HG02798 (cell line): ENCODE measurements around the gene ZXDA.

Source experiments
- ATAC-seq: cut with Tn5 transposase; IDR thresholded peaks from one replicate; pipeline ENCODE4 v1.9.1; 2021; ENCODE audit warnings: mild to moderate bottlenecking; ENCODE audit not compliant: unreplicated experiment, poor library complexity

Gene ZXDA

DNA sequence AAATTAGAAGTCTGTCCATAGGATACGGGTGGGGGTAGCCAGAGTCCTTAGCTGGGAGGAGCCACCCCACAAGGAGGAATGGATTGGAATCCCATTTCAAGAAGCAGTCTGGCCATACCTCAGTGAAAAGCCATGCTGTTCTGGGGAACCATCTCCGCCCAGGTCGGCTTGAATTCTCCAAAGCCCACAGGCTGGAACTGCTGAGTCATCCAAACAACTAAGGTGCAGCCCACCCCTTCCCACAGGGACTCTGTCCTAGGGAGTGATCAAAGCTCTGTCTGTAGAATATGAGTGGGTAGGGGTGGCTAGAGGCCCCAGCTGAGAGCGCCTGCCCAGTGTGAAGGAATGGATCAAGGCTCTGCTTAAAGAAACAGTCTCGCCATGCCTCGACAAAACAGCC, 38.8 kb downstream of the ZXDA start:
- ATAC-seq: no peak
